CD8-positive, alpha-beta memory T cell (primary cell): ENCODE data around the gene UBASH3A. TPM values are rescaled to one million over a fixed set of nuclear protein-coding genes. Genes with fewer than 3 reads are reported as not detected.
A peak's percentile ranks its signal among the peaks of the same experiment; 100 is the strongest.

Experiments
- CTCF ChIA-PET: fragments of 350-600 bp; sonication (Branson Sonifier 250); formaldehyde crosslinking; loops from one replicate; lab custom pipeline; 2021; ENCODE audit warnings: antibody characterized with exemption; lab: Charles Lee
- POLR2A ChIA-PET: fragments of 350-600 bp; sonication (Branson Sonifier 250); formaldehyde crosslinking; loops from one replicate; lab custom pipeline; 2021; ENCODE audit warnings: antibody characterized with exemption; lab: Charles Lee
- DNase-seq, 5 donors: peaks; one replicate each; pipeline versions ENCODE4 v3.0.0 to v3.0.0-alpha.2; 2020 to 2022; ENCODE audit warnings: mixed read lengths in 1 of 5
- H3K27ac ChIP-seq: one replicate; pipeline ENCODE4 v1.7.0; 2013; ENCODE audit warnings: low read depth, mild to moderate bottlenecking, low read length, moderate library complexity
- H3K27me3 ChIP-seq: 2 replicates; pipeline ENCODE4 v1.7.0; 2013; ENCODE audit warnings: low read length, mild to moderate bottlenecking; ENCODE audit not compliant: insufficient read depth, poor library complexity, severe bottlenecking
- H3K36me3 ChIP-seq: 2 replicates; pipeline ENCODE4 v1.7.0; 2013; ENCODE audit warnings: mild to moderate bottlenecking, low read length, moderate library complexity; ENCODE audit not compliant: insufficient read depth
- H3K4me1 ChIP-seq: 2 replicates; pipeline ENCODE4 v1.7.0; 2013; ENCODE audit warnings: mild to moderate bottlenecking, low read length, moderate library complexity; ENCODE audit not compliant: insufficient read depth
- H3K4me3 ChIP-seq: 2 replicates; pipeline ENCODE4 v1.7.0; 2013; ENCODE audit warnings: mild to moderate bottlenecking, low read length
- H3K9me3 ChIP-seq: 2 replicates; pipeline ENCODE4 v1.7.0; 2013; ENCODE audit warnings: mild to moderate bottlenecking, low read length
- H3K27ac Mint-ChIP-seq, 8 donors: one replicate each; pipeline ENCODE4 v1.8.0; 2020 to 2021; ENCODE audit warnings: mixed read lengths in 8 of 8, mild to moderate bottlenecking in 6 of 8, inconsistent platforms in 3 of 8, moderate library complexity in 3 of 8
- H3K27me3 Mint-ChIP-seq, 2 donors: one replicate each; pipeline ENCODE4 v1.8.0; 2020 to 2021; ENCODE audit warnings: mixed read lengths in 2 of 2, mild to moderate bottlenecking in 1 of 2, moderate library complexity in 1 of 2
- H3K36me3 Mint-ChIP-seq, 3 donors: one replicate each; pipeline ENCODE4 v1.8.0; 2020 to 2021; ENCODE audit warnings: mixed read lengths in 3 of 3, inconsistent platforms in 1 of 3, mild to moderate bottlenecking in 1 of 3
- H3K4me1 Mint-ChIP-seq, 3 donors: one replicate each; pipeline ENCODE4 v1.8.0; 2020 to 2021; ENCODE audit warnings: mixed read lengths in 3 of 3, inconsistent platforms in 1 of 3, mild to moderate bottlenecking in 1 of 3
- H3K4me3 Mint-ChIP-seq, 7 donors: one replicate each; pipeline ENCODE4 v1.8.0; 2020 to 2021; ENCODE audit warnings: mixed read lengths in 7 of 7, mild to moderate bottlenecking in 6 of 7, moderate library complexity in 4 of 7, inconsistent platforms in 2 of 7
- H3K9me3 Mint-ChIP-seq, 5 donors: one replicate each; pipeline ENCODE4 v1.8.0; 2020 to 2022; ENCODE audit warnings: mixed read lengths in 5 of 5, mild to moderate bottlenecking in 3 of 5, moderate library complexity in 2 of 5, inconsistent platforms in 1 of 5
- polyA plus RNA-seq: library from polyadenylated mRNA; unstranded; fragments of 300-500 nt; fragmentation: Illumina TruSeq; gene quantifications from one replicate; pipeline ENCODE4 v1.2.3, GENCODE V29; 2021
- total RNA-seq, 2 experiments: library from RNA; stranded (reverse); gene quantifications; one replicate each; pipeline ENCODE4 v1.2.3, GENCODE V29; 2021

The UBASH3A gene
- total and polyA plus RNA-seq, 3 experiments from 2014 or later = 36.4 to 55.1 (median 38.7) TPM

DNA sequence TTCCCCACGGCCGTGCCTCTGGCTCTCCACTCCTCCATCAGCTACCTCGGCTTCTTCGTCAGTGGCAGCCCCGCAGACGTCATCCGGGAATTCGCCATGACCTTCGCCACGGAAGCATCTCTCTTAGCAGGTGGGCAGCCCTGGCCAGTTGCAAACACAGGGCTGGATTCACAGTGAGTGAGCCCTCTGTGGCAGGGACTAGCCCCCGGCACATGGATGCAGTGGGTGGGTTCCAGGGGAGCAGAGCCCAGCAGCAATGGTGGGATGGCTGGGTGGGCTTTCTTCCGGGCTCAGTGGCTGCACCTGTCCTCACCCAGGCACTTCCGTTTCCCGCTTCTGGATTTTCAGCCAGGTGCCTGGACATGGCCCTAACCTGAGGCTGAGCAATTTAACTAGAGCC lies 9.4 kb downstream of the UBASH3A start:
- Histone ChIP-seq H3K4me3 (no peak overlapping the region), H3K36me3 (peaks cover 75% of the 10 kb centered on the region), H3K27me3 (no peaks in the 10 kb centered on the region), H3K4me1 (peaks cover 97% of the 10 kb centered on the region), H3K9me3 (no peaks in the 10 kb centered on the region), H3K27ac (no peak overlapping the region)
- Mint-ChIP-seq H3K27ac (peak overlapping the region; percentile 95 to 100 (median 99)), H3K4me1 (peaks cover 32 to 68% (median 57%) of the 10 kb centered on the region in 3 donors), H3K4me3 (peak overlapping the region in 3 of 7 donors; percentile 16 to 79 (median 78)), H3K36me3 (peaks cover 21 to 26% (median 25%) of the 10 kb centered on the region in 3 donors), H3K9me3 (no peaks in the 10 kb centered on the region), H3K27me3 (no peaks in the 10 kb centered on the region)
- CTCF ChIA-PET = interaction anchor here (1.5 to 2.3 kb wide), 2 partner anchors 9 to 10 kb away, joined by 3 to 8 read pairs; partner anchors contain the start of gene UBASH3A
- POLR2A ChIA-PET = interaction anchor here (1.2 kb wide), 1 partner anchor 9 kb away, joined by 5 read pairs; the partner anchor contains the start of gene UBASH3A
- no peak for DNase-seq

DNA sequence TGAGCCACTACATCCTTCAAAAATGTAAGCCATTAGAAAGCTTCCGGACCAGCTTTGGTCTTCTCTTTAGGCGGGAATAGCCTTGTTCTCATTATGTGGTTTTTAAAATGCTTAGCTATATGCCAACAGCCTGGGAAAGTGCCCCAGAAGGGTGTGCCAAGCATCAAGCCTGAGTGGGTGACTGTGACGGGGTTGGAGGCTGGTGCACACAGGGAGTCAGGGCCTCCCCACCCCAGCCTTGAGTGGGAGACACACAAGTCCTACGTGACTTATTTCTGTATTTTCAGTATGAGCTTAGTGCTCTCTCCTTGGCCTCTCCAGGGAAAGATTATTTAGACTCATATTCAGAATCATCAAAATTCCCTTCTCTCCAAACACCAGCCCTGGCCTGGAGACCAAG lies 9.8 kb downstream of the UBASH3A start:
- H3K27ac ChIP-seq = peak overlapping the region; percentile 75
- H3K27ac Mint-ChIP-seq = peak overlapping the region; percentile 95 to 100 (median 99)
- peaks cover 19 to 29% (median 26%) of the 10 kb centered on the region in 3 donors for H3K36me3 Mint-ChIP-seq

DNA sequence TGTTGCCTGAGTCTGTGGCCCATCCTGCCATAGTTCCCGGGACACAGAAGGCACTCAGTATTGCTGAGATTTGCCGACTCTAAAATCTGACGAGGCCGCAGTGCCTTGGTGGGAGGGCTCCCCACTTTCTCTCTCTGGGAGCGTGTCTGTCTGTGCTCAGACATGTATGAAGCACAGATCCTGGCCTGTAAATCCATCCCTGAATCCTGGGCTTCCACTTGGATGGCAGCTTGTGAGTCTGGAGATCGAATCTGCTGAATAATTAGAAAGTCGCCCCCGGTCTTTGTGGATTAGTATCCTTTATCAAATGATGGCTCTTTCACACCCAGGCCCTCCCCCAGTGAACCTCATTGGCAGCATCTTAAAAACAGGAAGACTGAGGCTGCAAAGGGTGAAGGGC lies 10.4 kb downstream of the UBASH3A start:
- POLR2A ChIA-PET = interaction anchor here (1.2 kb wide), 1 partner anchor 10 kb away, joined by 5 read pairs; the partner anchor contains the start of gene UBASH3A
- Mint-ChIP-seq H3K27me3 (no peaks in the 10 kb centered on the region), H3K4me1 (peaks cover 32 to 66% (median 56%) of the 10 kb centered on the region in 3 donors), H3K27ac (peak overlapping the region; percentile 95 to 100 (median 99)), H3K4me3 (peak overlapping the region in 6 of 7 donors; percentile 55 to 80 (median 76)), H3K36me3 (peaks cover 24 to 35% (median 31%) of the 10 kb centered on the region in 3 donors), H3K9me3 (no peaks in the 10 kb centered on the region)
- peaks cover 83% of the 10 kb centered on the region for H3K36me3 ChIP-seq
- H3K4me1 ChIP-seq = peaks cover 96% of the 10 kb centered on the region
- no peaks in the 10 kb centered on the region for H3K27me3 ChIP-seq
- peak overlapping the region; percentile 75 for H3K27ac ChIP-seq
- CTCF ChIA-PET = interaction anchor here (1.5 to 2.3 kb wide), 2 partner anchors 9 to 10 kb away, joined by 3 to 8 read pairs; partner anchors contain the start of gene UBASH3A
- H3K9me3 ChIP-seq = no peaks in the 10 kb centered on the region
- peak overlapping the region; percentile 24 for H3K4me3 ChIP-seq
- DNase-seq = no peak

More for the DNA sequence above, 9.8 kb downstream of the UBASH3A start:
- Mint-ChIP-seq H3K9me3 (no peaks in the 10 kb centered on the region), H3K4me1 (peaks cover 32 to 65% (median 53%) of the 10 kb centered on the region in 3 donors), H3K4me3 (peak overlapping the region in 4 of 7 donors; percentile 15 to 79 (median 47)), H3K27me3 (no peaks in the 10 kb centered on the region)
- no peak for DNase-seq
- Histone ChIP-seq H3K9me3 (no peaks in the 10 kb centered on the region), H3K27me3 (no peaks in the 10 kb centered on the region), H3K4me3 (no peak overlapping the region), H3K4me1 (peaks cover 94% of the 10 kb centered on the region), H3K36me3 (peaks cover 79% of the 10 kb centered on the region)
- POLR2A ChIA-PET = interaction anchor here (1.2 kb wide), 1 partner anchor 10 kb away, joined by 5 read pairs; the partner anchor contains the start of gene UBASH3A
- CTCF ChIA-PET = interaction anchor here (1.5 to 2.3 kb wide), 2 partner anchors 9 to 10 kb away, joined by 3 to 8 read pairs; partner anchors contain the start of gene UBASH3A

DNA sequence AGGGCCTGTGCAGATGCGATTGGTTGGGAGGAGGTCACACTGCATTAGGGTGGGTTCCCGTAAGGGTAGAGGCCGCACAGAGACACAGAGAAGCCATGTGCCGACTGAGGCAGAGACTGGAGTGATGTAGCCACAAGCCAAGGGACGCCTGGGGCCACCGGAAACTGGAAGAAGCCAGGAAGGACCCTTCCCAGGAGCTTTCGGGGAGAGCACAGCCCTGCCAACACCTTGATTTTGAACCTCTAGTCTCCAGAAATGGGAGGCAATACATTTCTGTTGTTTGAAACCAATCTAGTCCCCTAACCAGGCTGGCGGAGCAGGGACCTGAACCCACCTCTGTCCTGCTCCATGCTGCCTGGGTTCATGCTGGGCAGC lies 10.8 kb downstream of the UBASH3A start:
- H3K4me1 ChIP-seq = peaks cover 96% of the 10 kb centered on the region
- CTCF ChIA-PET = interaction anchor here (1.5 to 2.3 kb wide), 2 partner anchors 9 to 10 kb away, joined by 3 to 8 read pairs; partner anchors contain the start of gene UBASH3A

DNA sequence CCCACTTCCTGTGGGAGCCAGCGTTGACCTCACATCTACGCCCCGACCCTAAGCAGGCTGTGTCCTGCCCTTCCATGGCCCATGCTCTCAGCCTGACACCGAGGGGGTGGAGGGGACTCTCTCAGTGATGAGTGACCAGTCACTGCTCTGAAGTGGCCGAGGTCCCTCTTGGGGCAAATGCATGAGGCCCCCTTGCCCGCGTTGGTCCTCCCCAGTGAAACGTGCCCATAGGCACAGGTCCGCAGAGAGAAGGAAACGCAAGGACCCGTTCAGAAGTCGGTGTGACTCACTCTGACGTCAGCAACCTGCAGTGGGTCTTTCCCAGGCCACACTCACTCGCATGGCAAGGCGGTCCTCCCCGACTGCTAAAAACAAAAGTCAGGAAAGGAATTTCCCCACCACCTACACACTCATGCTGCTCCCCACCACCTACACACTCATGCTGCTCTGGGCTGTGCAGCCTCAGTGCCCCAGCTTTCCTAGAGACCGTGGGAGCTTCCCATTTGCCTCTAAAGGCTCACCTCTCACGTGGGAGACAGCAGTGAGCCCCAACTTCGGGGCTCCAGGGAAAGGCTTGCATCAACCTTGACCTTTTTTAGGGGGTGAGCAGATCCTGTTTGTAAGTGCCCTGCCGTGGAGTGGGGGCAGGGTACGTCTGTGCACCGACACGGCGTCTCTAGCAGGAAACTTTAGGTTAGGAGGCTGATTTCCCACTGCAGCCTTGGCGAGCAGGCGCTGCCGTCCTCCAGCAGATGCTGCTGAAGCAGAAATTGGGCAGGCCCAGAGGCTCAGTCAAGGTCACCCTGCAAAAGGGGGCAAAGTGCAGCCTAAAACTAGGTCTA lies 11.4 kb downstream of the UBASH3A start:
- peaks cover 96% of the 10 kb centered on the region for H3K4me1 ChIP-seq
- Mint-ChIP-seq H3K36me3 (peaks cover 22 to 42% (median 39%) of the 10 kb centered on the region in 3 donors), H3K9me3 (no peaks in the 10 kb centered on the region), H3K27me3 (no peaks in the 10 kb centered on the region), H3K4me1 (peaks cover 33 to 67% (median 53%) of the 10 kb centered on the region in 3 donors), H3K4me3 (peak overlapping the region; percentile 59 to 91 (median 76)), H3K27ac (peak overlapping the region; percentile 95 to 100 (median 99))
- POLR2A ChIA-PET = interaction anchor here (1.5 to 2.7 kb wide), 2 partner anchors 10 to 11 kb away, joined by 6 to 15 read pairs; partner anchors contain the start of gene UBASH3A
- H3K27me3 ChIP-seq = no peaks in the 10 kb centered on the region
- CTCF ChIA-PET = interaction anchor here (1.8 kb wide), 1 partner anchor 11 kb away, joined by 13 read pairs; the partner anchor contains the start of gene UBASH3A
- H3K4me3 ChIP-seq = peak overlapping the region; percentile 30
- peaks cover 83% of the 10 kb centered on the region for H3K36me3 ChIP-seq
- H3K27ac ChIP-seq = peak overlapping the region; percentile 75
- H3K9me3 ChIP-seq = no peaks in the 10 kb centered on the region
- peak; percentile 80 to 96 (median 86) for DNase-seq

More for the DNA sequence above, 10.8 kb downstream of the UBASH3A start:
- peak overlapping the region; percentile 75 for H3K27ac ChIP-seq
- H3K27me3 ChIP-seq = no peaks in the 10 kb centered on the region
- POLR2A ChIA-PET = interaction anchor here (2.7 kb wide), 1 partner anchor 11 kb away, joined by 15 read pairs; the partner anchor contains the start of gene UBASH3A
- peak overlapping the region; percentile 24 for H3K4me3 ChIP-seq
- DNase-seq = no peak
- Mint-ChIP-seq H3K4me3 (peak overlapping the region; percentile 59 to 91 (median 76)), H3K9me3 (no peaks in the 10 kb centered on the region), H3K27me3 (no peaks in the 10 kb centered on the region), H3K4me1 (peaks cover 32 to 66% (median 56%) of the 10 kb centered on the region in 3 donors), H3K36me3 (peaks cover 24 to 38% (median 36%) of the 10 kb centered on the region in 3 donors), H3K27ac (peak overlapping the region; percentile 95 to 100 (median 99))
- peaks cover 83% of the 10 kb centered on the region for H3K36me3 ChIP-seq
- no peaks in the 10 kb centered on the region for H3K9me3 ChIP-seq

DNA sequence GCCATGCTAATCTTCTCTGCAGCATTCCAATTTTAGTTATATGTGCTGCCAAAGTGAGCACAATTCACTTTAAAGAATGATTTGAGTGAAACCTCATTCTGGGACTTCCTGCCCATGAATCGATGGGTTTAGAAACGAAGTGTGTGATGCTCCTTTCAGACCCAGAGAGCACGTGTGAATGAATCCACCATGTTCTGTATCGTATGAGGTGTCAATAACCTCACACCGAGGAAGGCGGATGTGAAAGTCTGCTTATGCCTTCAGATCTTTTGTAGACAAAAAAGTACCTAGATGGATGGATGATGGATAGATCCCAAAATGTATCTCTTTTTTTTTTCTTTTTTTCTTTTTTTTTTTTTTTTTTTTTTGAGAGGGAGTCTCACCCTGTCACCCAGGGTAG lies 13.8 kb downstream of the UBASH3A start:
- H3K4me3 ChIP-seq = no peak overlapping the region
- Mint-ChIP-seq H3K36me3 (peaks cover 37 to 63% (median 51%) of the 10 kb centered on the region in 3 donors), H3K27ac (peak overlapping the region in 7 of 8 donors; percentile 14 to 99 (median 90)), H3K27me3 (no peaks in the 10 kb centered on the region), H3K4me3 (peak overlapping the region in 4 of 7 donors; percentile 36 to 61 (median 56)), H3K9me3 (no peaks in the 10 kb centered on the region), H3K4me1 (peaks cover 57 to 88% (median 74%) of the 10 kb centered on the region in 3 donors)
- no peak overlapping the region for H3K27ac ChIP-seq
- peaks cover 96% of the 10 kb centered on the region for H3K4me1 ChIP-seq
- H3K9me3 ChIP-seq = no peaks in the 10 kb centered on the region
- ChIA-PET POLR2A (interaction anchor here (2.7 kb wide), 1 partner anchor 14 kb away, joined by 15 read pairs; the partner anchor contains the start of gene UBASH3A), CTCF (interaction anchor here (1.8 kb wide), 1 partner anchor 13 kb away, joined by 13 read pairs; the partner anchor contains the start of gene UBASH3A)
- peak in 2 of 5 donors; percentile 65 to 66 for DNase-seq
- peaks cover 74% of the 10 kb centered on the region for H3K36me3 ChIP-seq
- H3K27me3 ChIP-seq = no peaks in the 10 kb centered on the region

DNA sequence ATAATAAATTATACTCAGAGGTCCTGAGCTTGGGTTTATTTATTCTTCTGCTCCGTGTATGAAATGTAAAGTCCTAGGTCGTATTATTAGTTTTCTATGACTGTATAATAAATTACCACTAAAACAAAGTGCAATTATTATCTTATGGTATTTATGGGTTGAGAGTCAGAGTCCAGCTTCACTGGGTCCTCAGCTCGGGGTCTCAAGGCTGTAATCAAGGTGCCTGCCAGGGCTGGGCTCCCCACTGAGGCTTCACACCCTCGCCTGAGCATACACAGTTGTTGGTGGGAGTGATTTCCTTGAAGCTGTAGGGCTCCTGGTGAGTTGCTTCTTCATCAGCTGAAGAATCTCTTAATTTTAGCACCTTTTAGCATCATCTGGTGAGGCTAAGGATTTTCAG lies 15.2 kb downstream of the UBASH3A start:
- CTCF ChIA-PET = interaction anchor here (2.1 kb wide), 1 partner anchor 15 kb away, joined by 9 read pairs; the partner anchor contains the start of gene UBASH3A
- H3K9me3 Mint-ChIP-seq = no peaks in the 10 kb centered on the region
- peaks cover 96% of the 10 kb centered on the region for H3K4me1 ChIP-seq
- H3K27ac ChIP-seq = no peak overlapping the region
- no peak for DNase-seq
- no peaks in the 10 kb centered on the region for H3K27me3 ChIP-seq
- H3K4me3 ChIP-seq = no peak overlapping the region
- H3K4me3 Mint-ChIP-seq = no peak overlapping the region
- no peaks in the 10 kb centered on the region for H3K9me3 ChIP-seq
- H3K27ac Mint-ChIP-seq = peak overlapping the region in 6 of 8 donors; percentile 8 to 78 (median 72)
- no peaks in the 10 kb centered on the region for H3K27me3 Mint-ChIP-seq
- H3K4me1 Mint-ChIP-seq = peaks cover 70 to 88% (median 79%) of the 10 kb centered on the region in 3 donors
- POLR2A ChIA-PET = interaction anchor here (1.1 to 1.2 kb wide), 2 partner anchors 9 to 15 kb away, joined by 4 to 8 read pairs; partner anchors contain the start of gene UBASH3A
- H3K36me3 ChIP-seq = peaks cover 64% of the 10 kb centered on the region
- H3K36me3 Mint-ChIP-seq = peaks cover 42 to 75% (median 50%) of the 10 kb centered on the region in 3 donors
